GM23338 (cell line): ENCODE data around the gene GLUL. TPM values are rescaled to one million over a fixed set of nuclear protein-coding genes. Genes with fewer than 3 reads are reported as not detected.

Experiments used
- ATAC-seq: fragments of 200-7000 bp; cut with Tn5 transposase; 3 replicates; pipeline ENCODE4 v1.9.1; 2020
- DNase-seq: peaks from one replicate; pipeline ENCODE4 v3.0.0-alpha.2; 2015; ENCODE audit warnings: low spot score
- H2AFZ ChIP-seq: fragments of 200-600 bp; sonication (generic); 2 replicates; pipeline ENCODE4 v1.8.0; 2016; ENCODE audit warnings: antibody characterized with exemption, mild to moderate bottlenecking, moderate library complexity
- H3F3A ChIP-seq: fragments of 200-600 bp; sonication (generic); replicated peaks from 2 replicates; pipeline ENCODE4 v1.8.0; 2017; ENCODE audit warnings: antibody characterized with exemption, mixed run types, low read depth
- H3K27ac ChIP-seq: fragments of 200-600 bp; sonication (generic); 2 replicates; pipeline ENCODE4 v1.6.1; 2016; ENCODE audit warnings: low read depth
- H3K27me3 ChIP-seq: fragments of 200-600 bp; sonication (generic); 2 replicates; pipeline ENCODE4 v1.8.0; 2016; ENCODE audit warnings: mild to moderate bottlenecking, mixed run types, moderate library complexity; ENCODE audit not compliant: insufficient read depth
- H3K36me3 ChIP-seq: fragments of 200-600 bp; sonication (generic); 2 replicates; pipeline ENCODE4 v1.8.0; 2016; ENCODE audit warnings: mild to moderate bottlenecking; ENCODE audit not compliant: insufficient read depth
- H3K4me1 ChIP-seq: fragments of 200-600 bp; sonication (generic); 2 replicates; pipeline ENCODE4 v1.8.0; 2016; ENCODE audit warnings: mild to moderate bottlenecking, moderate library complexity; ENCODE audit not compliant: insufficient read depth
- H3K4me2 ChIP-seq: fragments of 200-600 bp; sonication (generic); 2 replicates; pipeline ENCODE4 v1.7.1; 2017; ENCODE audit warnings: mixed run types
- H3K4me3 ChIP-seq: fragments of 200-600 bp; sonication (generic); 2 replicates; pipeline ENCODE4 v1.6.1; 2016; ENCODE audit warnings: mixed run types
- H3K79me2 ChIP-seq: fragments of 200-600 bp; sonication (generic); replicated peaks from 2 replicates; pipeline ENCODE4 v1.8.0; 2017; ENCODE audit warnings: mild to moderate bottlenecking; ENCODE audit not compliant: insufficient read depth
- H3K9me2 ChIP-seq: fragments of 200-600 bp; sonication (generic); 2 replicates; pipeline ENCODE4 v1.8.0; 2017; ENCODE audit not compliant: insufficient read depth
- H4K20me1 ChIP-seq: fragments of 200-600 bp; sonication (generic); replicated peaks from 2 replicates; pipeline ENCODE4 v1.8.0; 2017; ENCODE audit warnings: mild to moderate bottlenecking; ENCODE audit not compliant: insufficient read depth
- H3K27ac Mint-ChIP-seq: 2 replicates; pipeline ENCODE4 v1.8.0; 2020; ENCODE audit warnings: inconsistent platforms, mild to moderate bottlenecking, moderate library complexity, mixed read lengths
- H3K27me3 Mint-ChIP-seq: 3 replicates; pipeline ENCODE4 v1.8.0; 2022; ENCODE audit warnings: low read depth, mild to moderate bottlenecking, moderate library complexity, mixed read lengths, inconsistent platforms; ENCODE audit not compliant: insufficient read depth, poor library complexity
- H3K36me3 Mint-ChIP-seq: 3 replicates; pipeline ENCODE4 v1.8.0; 2021; ENCODE audit warnings: low read depth, mild to moderate bottlenecking, inconsistent platforms, moderate library complexity, mixed read lengths
- H3K4me1 Mint-ChIP-seq: 3 replicates; pipeline ENCODE4 v1.8.0; 2020; ENCODE audit warnings: mild to moderate bottlenecking, inconsistent platforms, mixed read lengths
- H3K4me3 Mint-ChIP-seq: 3 replicates; pipeline ENCODE4 v1.8.0; 2021; ENCODE audit warnings: moderate library complexity, mild to moderate bottlenecking, inconsistent platforms, mixed read lengths
- H3K9me3 Mint-ChIP-seq: 3 replicates; pipeline ENCODE4 v1.8.0; 2020; ENCODE audit warnings: moderate library complexity, mild to moderate bottlenecking, inconsistent platforms, mixed read lengths
- EZH2 ChIP-seq: fragments of 200-600 bp; sonication (generic); IDR thresholded peaks from one replicate; pipeline ENCODE4 v1.8.0; 2017; ENCODE audit warnings: antibody characterized with exemption, mild to moderate bottlenecking, low read depth; ENCODE audit not compliant: unreplicated experiment
- EZH2phosphoT487 ChIP-seq: fragments of 200-600 bp; sonication (generic); IDR thresholded peaks from one replicate; pipeline ENCODE4 v1.8.1; 2018; ENCODE audit warnings: antibody characterized with exemption; ENCODE audit not compliant: unreplicated experiment
- JUNB ChIP-seq: IDR thresholded peaks from one replicate; pipeline ENCODE4 v1.6.1; 2016; ENCODE audit warnings: antibody characterized with exemption; ENCODE audit not compliant: unreplicated experiment
- NANOG ChIP-seq: IDR thresholded peaks from 2 replicates; pipeline ENCODE4 v1.6.1; 2016; ENCODE audit warnings: antibody characterized with exemption, borderline replicate concordance
- POLR2AphosphoS5 ChIP-seq: IDR thresholded peaks from 2 replicates; pipeline ENCODE4 v1.6.1; 2016; ENCODE audit warnings: antibody characterized with exemption, low read depth
- REST ChIP-seq: IDR thresholded peaks from one replicate; pipeline ENCODE4 v1.6.1; 2018; ENCODE audit warnings: antibody characterized with exemption; ENCODE audit not compliant: unreplicated experiment
- STAT1 ChIP-seq: IDR thresholded peaks from one replicate; pipeline ENCODE4 v1.6.1; 2016; ENCODE audit warnings: antibody characterized with exemption; ENCODE audit not compliant: unreplicated experiment
- ZNF114 ChIP-seq: fragments of 250-450 bp; sonication (Bioruptor Pico); IDR thresholded peaks from 2 replicates; pipeline ENCODE4 v1.5.0; 2020; ENCODE audit warnings: mild to moderate bottlenecking, moderate library complexity
- ZNF331 ChIP-seq: fragments of 250-450 bp; sonication (Bioruptor Pico); IDR thresholded peaks from 2 replicates; pipeline ENCODE4 v1.5.0; 2020; ENCODE audit warnings: low read depth, mild to moderate bottlenecking, moderate library complexity
- polyA plus RNA-seq: library from polyadenylated mRNA; unstranded; fragments of >200 nt; fragmentation: Nextera tagmentation; extraction: Ambion mirVana; gene quantifications from 2 replicates; pipeline ENCODE4 v1.2.1, GENCODE V29; 2016
- total RNA-seq: library from RNA; depleted of rRNA; stranded (reverse); fragments of >200 nt; shearing (Covaris generic); gene quantifications from 2 replicates; pipeline ENCODE4 v1.2.3, GENCODE V29; 2014
- TF ChIP-seq, protein P1 (sequence below), 2 experiments: fragments of 200-600 bp in 1 of 2; sonication (generic) in 1 of 2; conservative IDR thresholded peaks; 2 replicates each; pipeline versions ENCODE4 v1.5.1 to v1.6.1; 2016 to 2017; ENCODE audit warnings: antibody characterized with exemption in 2 of 2, low read depth in 2 of 2, mild to moderate bottlenecking in 2 of 2, moderate library complexity in 1 of 2

The GLUL gene
- total and polyA plus RNA-seq, 2 experiments from 2014 or later = 254 to 356 TPM

GRCh38 chr1:182395906-182396305 is 4.3 kb upstream of the GLUL start (continued):
- no peak for TF ChIP-seq REST
- no peak for TF ChIP-seq NANOG
- no peak for TF ChIP-seq POLR2AphosphoS5
- no peak for TF ChIP-seq ZNF114
- no peak for TF ChIP-seq EZH2
- TF ChIP-seq EZH2phosphoT487 = no peak
- no peak for TF ChIP-seq JUNB
- no peak for TF ChIP-seq STAT1
- TF ChIP-seq ZNF331 (CRISPR knock-in tag) = no peak

DNA sequence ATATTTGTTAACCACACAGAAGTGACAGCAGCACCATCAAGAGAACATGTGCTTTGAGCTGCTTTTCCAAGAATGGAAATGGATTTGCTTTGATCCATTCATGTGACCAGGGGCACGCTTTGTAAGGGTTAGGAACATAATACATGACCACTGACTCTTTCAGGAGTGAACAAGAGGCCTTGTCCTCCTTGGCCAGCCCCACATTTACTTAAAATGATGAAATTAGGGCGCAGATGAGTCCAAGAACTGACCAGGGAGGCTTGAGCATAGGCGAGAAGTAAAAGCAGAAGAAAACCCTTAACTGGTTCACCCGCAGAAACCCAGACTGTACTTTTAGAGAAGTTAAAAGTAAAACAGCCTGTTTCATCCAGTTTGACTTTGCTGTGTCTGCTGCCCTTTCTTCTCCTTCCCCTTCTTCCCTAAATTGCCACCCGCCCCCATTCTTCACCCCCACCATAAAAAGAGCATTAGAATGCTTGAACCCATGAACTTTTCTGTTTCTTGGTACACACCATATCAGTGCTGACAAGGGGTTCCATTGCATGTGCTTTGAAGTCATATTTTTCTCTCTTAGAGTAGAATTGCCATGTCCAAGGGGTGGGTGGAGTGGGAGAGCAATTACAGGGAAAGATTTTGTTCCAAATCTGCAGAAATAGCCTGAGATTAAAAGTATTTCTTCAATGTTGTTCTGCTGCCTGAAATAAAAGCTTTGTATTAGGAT is 2.6 kb upstream of the GLUL start:
- Histone ChIP-seq H3K36me3 (0 out of 2 replicates have a peak, but pooled peaks cover 1% of the 10 kb centered on the region), H3F3A (no peaks in the 10 kb centered on the region), H3K4me2 (no peak overlapping the region), H3K4me1 (peaks cover 17% of the 10 kb centered on the region), H3K27ac (no peak overlapping the region), H3K27me3 (no peaks in the 10 kb centered on the region), H3K4me3 (no peak overlapping the region), H4K20me1 (peaks cover 15% of the 10 kb centered on the region), H2AFZ (no peak overlapping the region), H3K79me2 (peaks cover 34% of the 10 kb centered on the region), H3K9me2 (no peaks in the 10 kb centered on the region)
- no peak for ATAC-seq
- Mint-ChIP-seq H3K4me3 (no peak overlapping the region), H3K9me3 (no peaks in the 10 kb centered on the region; the same call in 2 of the 3 replicates), H3K36me3 (peaks cover 18% of the 10 kb centered on the region), H3K27ac (no peak overlapping the region), H3K27me3 (peaks cover 9% of the 10 kb centered on the region), H3K4me1 (peaks cover 38% of the 10 kb centered on the region)
- no peak for DNase-seq
- TF ChIP-seq REST (no peak), EZH2 (no peak), ZNF114 (no peak)
- TF ChIP-seq, protein P1, sequence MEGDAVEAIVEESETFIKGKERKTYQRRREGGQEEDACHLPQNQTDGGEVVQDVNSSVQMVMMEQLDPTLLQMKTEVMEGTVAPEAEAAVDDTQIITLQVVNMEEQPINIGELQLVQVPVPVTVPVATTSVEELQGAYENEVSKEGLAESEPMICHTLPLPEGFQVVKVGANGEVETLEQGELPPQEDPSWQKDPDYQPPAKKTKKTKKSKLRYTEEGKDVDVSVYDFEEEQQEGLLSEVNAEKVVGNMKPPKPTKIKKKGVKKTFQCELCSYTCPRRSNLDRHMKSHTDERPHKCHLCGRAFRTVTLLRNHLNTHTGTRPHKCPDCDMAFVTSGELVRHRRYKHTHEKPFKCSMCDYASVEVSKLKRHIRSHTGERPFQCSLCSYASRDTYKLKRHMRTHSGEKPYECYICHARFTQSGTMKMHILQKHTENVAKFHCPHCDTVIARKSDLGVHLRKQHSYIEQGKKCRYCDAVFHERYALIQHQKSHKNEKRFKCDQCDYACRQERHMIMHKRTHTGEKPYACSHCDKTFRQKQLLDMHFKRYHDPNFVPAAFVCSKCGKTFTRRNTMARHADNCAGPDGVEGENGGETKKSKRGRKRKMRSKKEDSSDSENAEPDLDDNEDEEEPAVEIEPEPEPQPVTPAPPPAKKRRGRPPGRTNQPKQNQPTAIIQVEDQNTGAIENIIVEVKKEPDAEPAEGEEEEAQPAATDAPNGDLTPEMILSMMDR (conservative IDR thresholded peaks at IDR 0.05; ENCODE audit: low read depth in 2 of 2) = no peak
